NCI-H2227 treated with DMSO at 0.1 percent for 48 hours (cell line): ENCODE data around the gene PUM1.
"Not testable (repeated sequence)": the region's sequence is repeated elsewhere in the genome, so short reads cannot be mapped to it uniquely, and the experiment has no call there.

Experiments used
- DNase-seq: peaks from one replicate; lab custom pipeline; 2025; lab: John Stamatoyannopoulos, UW

Gene PUM1

DNA sequence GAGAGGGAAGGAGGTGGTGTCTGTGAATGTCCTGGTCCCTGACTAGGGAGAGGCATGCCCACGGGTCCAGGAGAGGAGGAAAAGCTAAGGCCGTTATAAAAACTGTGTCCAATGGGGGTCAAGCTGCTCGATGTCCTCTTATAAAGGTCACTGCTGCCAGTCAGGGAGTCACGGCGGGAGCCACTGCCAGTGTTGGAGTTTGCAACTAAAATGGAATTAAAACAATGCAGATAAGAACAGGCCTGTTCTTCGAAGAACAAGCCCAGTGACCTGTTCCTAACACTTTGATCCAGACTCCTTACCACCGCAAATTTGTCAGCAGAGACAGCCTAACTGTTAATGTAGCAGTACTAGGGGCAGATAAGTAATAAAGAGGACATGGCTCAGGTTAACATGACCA is 100.8 kb downstream of the PUM1 start:
- no peak for DNase-seq

GRCh38 chr1:30962609-30963508 is 102.7 kb downstream of the PUM1 start:
- DNase-seq: no peak

DNA sequence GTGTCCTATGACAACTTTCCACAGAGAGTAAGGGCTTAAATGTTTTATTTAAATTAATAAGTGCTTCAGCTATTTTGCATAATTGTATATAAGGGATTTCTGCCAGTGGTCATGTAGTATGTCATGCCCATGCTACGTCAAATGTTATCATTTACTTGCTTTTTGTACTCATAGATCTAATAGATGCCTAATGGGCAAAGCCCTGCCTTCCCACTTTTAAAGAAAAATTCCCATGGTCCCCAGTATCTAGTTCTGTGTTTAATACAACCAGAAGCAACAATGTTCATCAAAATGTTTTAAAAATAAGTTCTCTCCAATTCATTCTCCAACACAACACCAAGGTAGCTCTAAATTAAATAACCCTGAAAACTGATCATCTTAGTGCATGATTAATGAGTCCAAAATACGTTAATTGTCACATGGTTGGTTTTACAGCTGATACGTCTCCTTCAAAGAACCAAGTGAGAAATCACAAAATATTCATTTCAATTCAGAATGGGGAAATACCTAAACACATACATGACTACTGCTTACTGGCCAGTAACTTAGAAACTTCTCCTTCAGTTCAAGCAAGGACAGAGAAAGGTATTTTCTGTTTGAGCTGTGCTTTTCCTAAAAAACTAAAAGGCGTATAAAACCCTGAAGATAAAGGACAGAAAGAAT is 107.8 kb downstream of the PUM1 start:
- DNase-seq: no peak

DNA sequence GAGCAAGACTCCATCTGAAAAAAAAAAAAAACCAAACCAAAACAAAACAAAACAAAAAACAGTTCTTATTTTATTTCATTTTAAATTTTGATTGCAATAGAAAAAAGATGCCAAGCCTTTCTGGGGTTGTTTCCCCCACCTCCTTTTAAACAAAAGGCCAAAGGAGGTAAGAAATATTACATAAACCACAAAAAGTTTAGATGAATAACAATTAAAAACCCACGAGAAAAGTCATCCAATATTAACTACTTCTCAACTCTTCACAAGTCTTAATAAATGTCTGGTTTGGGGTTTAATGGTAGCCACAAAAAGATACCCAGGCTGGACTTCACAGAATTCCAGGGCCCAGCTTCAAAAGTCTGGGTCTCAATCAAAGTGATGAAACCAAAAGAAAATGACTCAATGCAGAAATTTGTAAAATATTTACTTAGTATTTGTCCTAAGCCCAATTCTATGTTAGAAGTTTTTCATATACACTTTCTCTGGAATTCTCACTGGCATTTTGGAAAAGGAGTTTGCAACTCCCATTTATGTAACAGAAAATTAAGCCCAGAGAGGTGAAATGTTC is 110.0 kb downstream of the PUM1 start:
- DNase-seq: no peak

DNA sequence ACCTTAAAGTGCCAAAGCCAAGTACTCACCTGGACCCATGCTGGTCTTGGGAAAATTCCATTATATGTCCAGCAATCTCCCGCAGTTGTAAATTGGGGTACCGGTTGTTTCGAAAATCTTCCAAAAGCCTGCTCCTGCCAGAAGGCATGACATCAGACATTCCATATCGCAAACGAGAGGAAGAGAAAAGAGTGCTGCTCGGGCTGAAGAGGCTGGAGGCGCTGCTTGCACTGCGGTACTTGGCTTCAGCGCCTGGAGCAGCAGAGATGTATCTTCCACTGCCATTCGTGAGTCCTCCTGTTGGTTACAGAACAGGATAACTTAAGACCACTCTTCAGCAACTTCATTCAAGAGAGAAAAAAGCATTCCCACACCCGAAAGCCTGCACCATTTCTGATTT is 111.8 kb downstream of the PUM1 start:
- no peak for DNase-seq

GRCh38 chr1:30952098-30952497 is 113.4 kb downstream of the PUM1 start:
- DNase-seq: no peak

- DNase-seq: no peak
These were observed 114.8 kb downstream of the PUM1 start for GRCh38 chr1:30950700-30951099.

DNA sequence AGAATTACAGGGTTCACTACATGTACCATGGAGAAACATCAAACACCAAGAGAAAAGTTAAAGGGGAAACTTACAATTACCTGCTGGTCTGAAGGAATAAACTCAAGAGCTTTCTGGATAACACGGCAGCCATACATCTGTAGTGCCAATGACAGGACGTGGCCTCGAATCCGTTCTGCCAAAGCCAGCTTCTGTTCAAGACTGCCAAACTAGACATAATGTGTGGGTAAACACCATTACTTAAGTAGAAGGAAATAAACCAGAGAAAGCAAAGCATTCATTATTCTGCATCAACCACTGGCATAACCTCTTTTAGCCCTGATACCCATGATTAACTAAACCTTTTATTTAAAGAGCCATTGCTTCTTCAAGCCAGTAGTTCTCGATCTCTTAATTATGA is 115.5 kb downstream of the PUM1 start:
- peak; percentile 70 for DNase-seq

GRCh38 chr1:30949487-30949838 is 116.1 kb downstream of the PUM1 start:
- DNase-seq: not testable (repeated sequence)

DNA sequence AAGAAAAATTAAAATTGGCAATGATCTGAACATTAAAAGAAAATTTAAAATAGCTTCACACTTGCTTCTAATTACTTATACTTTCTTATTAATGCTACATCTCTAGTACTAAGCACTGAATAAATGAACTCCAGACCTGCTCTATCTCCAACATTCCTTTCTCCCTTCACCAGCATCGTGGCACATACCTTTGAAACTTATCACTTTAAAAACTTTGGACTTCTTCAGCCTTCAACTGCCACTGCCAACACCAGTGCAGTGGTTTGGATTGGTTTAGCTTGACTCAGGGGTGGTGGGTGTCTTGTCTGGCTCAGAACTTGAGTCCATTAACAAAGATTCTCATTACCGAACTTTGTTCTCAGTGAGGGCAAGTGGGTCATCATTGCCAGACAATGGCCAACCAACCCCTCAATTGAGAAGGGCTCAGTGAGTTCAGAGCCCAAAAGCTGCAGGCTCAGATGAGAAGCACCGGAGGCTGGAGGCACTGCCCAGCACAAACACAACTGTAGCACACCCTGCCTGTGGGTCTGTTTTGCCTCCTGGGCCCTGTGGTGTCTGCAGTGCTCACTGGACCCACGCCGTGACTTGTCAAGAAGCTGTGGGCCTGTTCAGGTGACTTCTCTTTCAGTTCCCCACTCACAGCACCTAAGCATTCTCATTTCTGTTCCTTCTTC is 116.6 kb downstream of the PUM1 start:
- DNase-seq: not testable (repeated sequence)

- no peak for DNase-seq
These were observed 117.2 kb downstream of the PUM1 start for GRCh38 chr1:30948278-30948677.

GRCh38 chr1:30947212-30947611 is 118.3 kb downstream of the PUM1 start:
- no peak for DNase-seq

DNA sequence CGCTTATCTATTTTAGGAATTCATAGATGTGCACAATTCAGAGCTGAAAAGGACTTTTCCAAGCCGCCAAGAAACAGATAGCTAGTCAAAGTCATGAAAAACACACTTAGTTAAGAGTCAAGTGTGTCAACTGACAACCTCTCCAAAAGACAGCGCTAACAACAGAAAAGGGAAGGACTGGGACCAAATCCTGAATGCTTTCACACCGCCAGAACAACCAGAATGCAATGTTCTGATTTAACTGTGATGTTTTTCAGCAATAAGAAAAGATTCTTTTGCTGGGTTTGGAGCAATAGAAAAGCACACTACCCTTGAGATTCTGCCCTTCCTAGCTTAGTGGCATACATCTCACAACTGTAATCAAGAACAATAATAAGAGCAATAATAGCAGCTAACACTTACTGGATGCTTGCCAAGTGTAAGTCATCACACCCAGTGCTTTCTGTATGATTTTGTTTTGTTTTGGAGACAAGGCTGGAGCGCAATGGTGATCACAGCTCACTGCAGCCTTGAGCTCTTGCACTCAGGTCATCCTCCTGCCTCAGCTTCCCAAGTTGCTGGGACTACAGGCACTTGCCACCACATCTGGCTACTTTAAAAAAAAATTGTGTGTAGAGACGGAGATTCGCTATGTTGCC is 123.1 kb downstream of the PUM1 start:
- DNase-seq: peak; percentile 89

DNA sequence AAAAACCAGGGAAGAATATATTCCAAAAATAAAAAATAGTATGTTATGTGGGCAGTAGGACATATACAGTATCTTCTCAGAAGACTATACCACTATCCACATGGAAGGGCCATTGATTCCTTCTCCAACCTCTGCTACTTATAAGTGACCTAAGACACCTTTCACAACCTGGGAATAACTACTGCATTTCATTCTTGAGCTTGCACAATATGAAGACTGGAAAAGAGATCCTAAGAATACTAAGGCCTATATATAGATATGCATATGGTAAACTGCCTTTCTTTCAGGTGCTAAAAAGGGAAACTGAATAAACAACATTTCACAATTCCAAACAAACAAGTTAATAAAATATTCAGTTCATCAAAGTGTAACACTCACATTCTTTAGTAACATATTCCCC is 125.0 kb downstream of the PUM1 start:
- no peak for DNase-seq

DNA sequence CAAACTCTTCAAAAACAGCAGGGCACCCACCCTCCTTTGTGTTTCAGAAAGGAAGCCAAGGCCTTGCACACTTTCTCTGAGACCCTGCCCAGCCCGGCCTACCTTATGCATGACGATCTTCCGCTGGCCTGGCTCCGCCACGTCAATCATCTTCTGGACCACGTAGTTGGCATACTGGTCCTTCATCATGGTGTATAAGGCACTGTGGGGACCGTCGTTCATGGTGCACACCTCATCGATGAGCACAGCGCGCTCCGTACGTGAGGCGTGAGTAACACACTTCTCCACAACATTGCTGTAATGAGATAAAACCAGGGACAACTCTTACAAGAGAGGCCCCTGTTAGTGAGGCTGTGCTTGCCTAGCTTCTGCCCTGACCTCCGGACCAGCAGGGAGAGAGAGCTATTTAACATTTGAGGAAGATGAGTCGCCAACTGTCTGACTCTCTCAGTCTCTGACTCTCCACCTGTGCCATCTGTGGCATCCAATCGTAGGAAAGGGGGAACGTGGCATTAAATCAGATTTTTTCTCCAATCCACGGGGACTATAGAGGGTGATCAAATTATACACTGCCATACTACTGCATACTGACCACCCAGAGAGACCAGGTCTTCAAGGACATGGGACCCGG is 128.9 kb downstream of the PUM1 start:
- DNase-seq: no peak

- DNase-seq: not testable (repeated sequence)
These were observed 129.8 kb downstream of the PUM1 start for GRCh38 chr1:30935758-30936157.

DNA sequence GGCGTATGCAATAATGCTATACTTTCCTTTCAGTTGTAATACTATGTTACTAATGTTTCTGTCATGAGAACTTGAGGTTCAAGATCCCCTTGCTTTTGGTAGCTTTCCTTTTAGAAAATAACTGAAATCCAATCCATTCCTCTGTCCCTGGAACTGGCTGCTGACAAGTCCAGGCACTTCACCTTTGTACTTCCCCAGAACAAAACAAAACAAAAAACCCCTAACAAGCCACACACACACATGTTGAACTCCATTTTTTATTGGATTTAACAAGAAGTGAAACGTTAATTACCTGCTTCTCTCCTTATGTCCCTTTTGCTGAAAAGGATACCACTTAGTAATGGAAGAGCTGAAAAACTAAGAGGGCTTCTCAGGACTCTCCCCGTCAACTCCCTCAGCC is 130.9 kb downstream of the PUM1 start:
- DNase-seq: no peak

- DNase-seq: no peak
These were observed 131.7 kb downstream of the PUM1 start for GRCh38 chr1:30933874-30934252.

DNA sequence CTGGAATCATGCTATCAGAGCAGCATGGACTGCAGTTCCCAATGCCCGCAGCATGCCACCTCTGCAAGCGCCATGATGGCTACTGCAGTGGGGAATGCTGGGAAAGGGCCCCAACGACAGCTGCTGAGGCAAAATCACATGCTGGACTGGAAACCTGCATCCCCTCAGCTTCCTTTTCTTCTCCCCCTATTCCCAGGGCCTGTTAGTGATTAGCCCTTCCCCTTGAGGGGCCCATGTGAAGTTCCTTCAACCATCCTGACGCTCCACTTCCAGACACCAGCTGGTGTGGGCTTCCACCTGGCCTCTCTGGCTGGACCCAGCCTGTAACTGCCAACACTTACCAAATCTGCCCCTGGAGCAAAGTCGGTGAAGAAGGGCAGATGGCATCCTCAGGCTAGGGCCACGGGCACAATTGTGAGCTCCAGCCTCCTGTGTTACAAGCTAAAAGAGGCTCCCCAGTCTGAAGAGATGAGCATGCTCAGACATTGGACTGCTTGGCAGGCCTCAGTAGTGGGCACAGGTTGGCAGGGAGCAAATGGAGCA is 134.8 kb downstream of the PUM1 start:
- no peak for DNase-seq

GRCh38 chr1:30929944-30930525 is 135.5 kb downstream of the PUM1 start:
- DNase-seq: no peak
